GM19452 (cell line): ENCODE results near the gene DGCR2.
"Not testable (repeated sequence)": the region's sequence is repeated elsewhere in the genome, so short reads cannot be mapped to it uniquely, and the experiment has no call there.

Source experiments
- ATAC-seq: cut with Tn5 transposase; IDR thresholded peaks from one replicate; pipeline ENCODE4 v1.9.1; 2021; ENCODE audit not compliant: unreplicated experiment

The DGCR2 gene

GRCh38 chr22:19084586-19084985, 37.6 kb downstream of the DGCR2 start:
- not testable (repeated sequence) for ATAC-seq

- ATAC-seq, result not testable (repeated sequence)
These were observed 38.1 kb downstream of the DGCR2 start for GRCh38 chr22:19084126-19084525.

- ATAC-seq, result no peak
These were observed 39.4 kb downstream of the DGCR2 start for GRCh38 chr22:19082793-19083192.

- ATAC-seq, result no peak
These were observed 40.1 kb downstream of the DGCR2 start for GRCh38 chr22:19082101-19082500.

GRCh38 chr22:19081351-19081750, 40.9 kb downstream of the DGCR2 start:
- ATAC-seq, result no peak

- ATAC-seq, result no peak
These were observed 41.4 kb downstream of the DGCR2 start for GRCh38 chr22:19080853-19081252.

GRCh38 chr22:19079691-19080090, 42.5 kb downstream of the DGCR2 start:
- no peak for ATAC-seq

GRCh38 chr22:19075404-19075803, 46.8 kb downstream of the DGCR2 start:
- ATAC-seq, result no peak

- ATAC-seq, result not testable (repeated sequence)
These were observed 49.4 kb downstream of the DGCR2 start for GRCh38 chr22:19072853-19073252.

- no peak for ATAC-seq
These were observed 51.6 kb downstream of the DGCR2 start for GRCh38 chr22:19070397-19071169.

GRCh38 chr22:19069451-19069850, 52.8 kb downstream of the DGCR2 start:
- no peak for ATAC-seq

GRCh38 chr22:19068784-19069271, 53.4 kb downstream of the DGCR2 start:
- no peak for ATAC-seq

GRCh38 chr22:19067696-19068348, 54.4 kb downstream of the DGCR2 start:
- no peak for ATAC-seq

- no peak for ATAC-seq
These were observed 55.5 kb downstream of the DGCR2 start for GRCh38 chr22:19066531-19067271.

- ATAC-seq, result no peak
These were observed 56.3 kb downstream of the DGCR2 start for GRCh38 chr22:19065929-19066328.

GRCh38 chr22:19065298-19065859, 56.8 kb downstream of the DGCR2 start:
- ATAC-seq, result no peak

- no peak for ATAC-seq
These were observed 57.7 kb downstream of the DGCR2 start for GRCh38 chr22:19064354-19065054.

GRCh38 chr22:19063581-19064353, 58.4 kb downstream of the DGCR2 start:
- ATAC-seq, result no peak

- ATAC-seq, result no peak
These were observed 59.3 kb downstream of the DGCR2 start for GRCh38 chr22:19062943-19063308.
